Testis (tissue), 3 donors: ENCODE data around the gene TRAF7. TPM values are rescaled to one million over a fixed set of nuclear protein-coding genes. Genes with fewer than 3 reads are reported as not detected.
A peak's percentile ranks its signal among the peaks of the same experiment; 100 is the strongest.

Experiments used
- DNase-seq: peaks from one replicate; pipeline ENCODE4 v3.0.0-alpha.2; 2019
- H3K27ac ChIP-seq, 2 donors: fragments of 200-600 bp; sonication (generic); one replicate each; pipeline ENCODE4 v1.5.1; 2019
- H3K27me3 ChIP-seq: fragments of 200-600 bp; sonication (generic); one replicate; pipeline ENCODE4 v1.5.1; 2019
- H3K36me3 ChIP-seq: fragments of 200-600 bp; sonication (generic); one replicate; pipeline ENCODE4 v1.5.1; 2017; ENCODE audit warnings: low read depth; ENCODE audit errors: missing control alignments
- H3K4me1 ChIP-seq: fragments of 200-600 bp; sonication (generic); one replicate; pipeline ENCODE4 v1.5.1; 2019
- H3K4me3 ChIP-seq, 2 donors: fragments of 200-600 bp; sonication (generic); one replicate each; pipeline ENCODE4 v1.5.1; 2017 to 2019
- H3K9me3 ChIP-seq: fragments of 200-600 bp; sonication (generic); one replicate; pipeline ENCODE4 v1.5.1; 2017
- CTCF ChIP-seq, 3 experiments: fragments of 450-650 bp in 2 of 3; fragments of 200-600 bp in 1 of 3; sonication (generic) in 1 of 3; IDR thresholded peaks; one replicate each; pipeline ENCODE4 v1.5.1; 2016 to 2019; ENCODE audit warnings: antibody characterized with exemption in 3 of 3, mild to moderate bottlenecking in 2 of 3, moderate library complexity in 1 of 3
- POLR2A ChIP-seq: fragments of 450-650 bp; IDR thresholded peaks from one replicate; pipeline ENCODE4 v1.6.1; 2017; ENCODE audit warnings: antibody characterized with exemption, mild to moderate bottlenecking, moderate library complexity
- WGBS, 2 donors: methylation state at CpG; one replicate each; pipeline ENCODE4 v1.1.5; 2018; 5-methylcytosine and 5-hydroxymethylcytosine counted together
- intact Hi-C: fragments of 100-400 bp; cut with DNase I; formaldehyde crosslinking; loops from one replicate; pipeline ENCODE4 v1.15.1; 2023; ENCODE audit warnings: low total_unique reads
- polyA plus RNA-seq: library from polyadenylated mRNA; stranded (reverse); fragments of 350-450 nt; fragmentation: Illumina TruSeq; extraction: RNeasy Lipid Tissue Mini Kit (QIAGEN cat#74804); gene quantifications from one replicate; pipeline ENCODE4 v1.2.3, GENCODE V29; 2014; ENCODE audit warnings: low read depth, low replicate concordance; ENCODE audit not compliant: insufficient read depth
- total RNA-seq, 2 donors: library from RNA; depleted of rRNA; stranded (reverse); fragments of >200 nt; gene quantifications; one replicate each; pipeline ENCODE4 v1.2.3, GENCODE V29; 2016

Gene TRAF7
- total and polyA plus RNA-seq, 3 donors from 2014 or later: 36.0 to 46.1 (median 44.6) TPM

- DNase-seq: no peak
- Histone ChIP-seq H3K9me3 (no peaks in the 10 kb centered on the region), H3K4me3 (no peak overlapping the region), H3K36me3 (no peaks in the 10 kb centered on the region), H3K27ac (no peak overlapping the region), H3K4me1 (peaks cover 6% of the 10 kb centered on the region), H3K27me3 (no peaks in the 10 kb centered on the region)
- intact Hi-C loops: no loop called here
- TF ChIP-seq POLR2A (no peak), CTCF (IDR thresholded peaks at IDR 0.05) (no peak)
- WGBS, 2 donors: 90 to 95% methylated on average over 7 to 12 of the region's 12 CpGs
Measured at GRCh38 chr16:2165861-2166260, 10.3 kb downstream of the TRAF7 start.

- H3K27me3 ChIP-seq: no peaks in the 10 kb centered on the region
- DNase-seq: no peak
- H3K27ac ChIP-seq: no peak overlapping the region
- TF ChIP-seq POLR2A (no peak), CTCF (IDR thresholded peaks at IDR 0.05) (no peak)
- no peaks in the 10 kb centered on the region for H3K9me3 ChIP-seq
- intact Hi-C loops: no loop called here
- H3K36me3 ChIP-seq: no peaks in the 10 kb centered on the region
- H3K4me3 ChIP-seq: no peak overlapping the region
- peaks cover under 1% of the 10 kb centered on the region for H3K4me1 ChIP-seq
- 89 to 94% methylated on average over 12 to 17 of the region's 17 CpGs for WGBS, 2 donors
Measured at GRCh38 chr16:2166263-2167067, 10.9 kb downstream of the TRAF7 start.

GRCh38 chr16:2167068-2167638 lies 11.6 kb downstream of the TRAF7 start:
- Histone ChIP-seq H3K4me3 (no peak overlapping the region), H3K27ac (no peak overlapping the region), H3K4me1 (no peaks in the 10 kb centered on the region), H3K9me3 (no peaks in the 10 kb centered on the region), H3K36me3 (no peaks in the 10 kb centered on the region), H3K27me3 (no peaks in the 10 kb centered on the region)
- intact Hi-C loops: no loop called here
- 86 to 92% methylated on average over 13 to 18 of the region's 18 CpGs for WGBS, 2 donors
- TF ChIP-seq CTCF (IDR thresholded peaks at IDR 0.05) (no peak), POLR2A (no peak)
- DNase-seq: no peak

- H3K9me3 ChIP-seq: no peaks in the 10 kb centered on the region
- peak overlapping the region; percentile 39 to 41 for H3K27ac ChIP-seq
- no peak overlapping the region for H3K4me3 ChIP-seq
- no peaks in the 10 kb centered on the region for H3K36me3 ChIP-seq
- intact Hi-C loops: no loop called here
- H3K27me3 ChIP-seq: no peaks in the 10 kb centered on the region
- H3K4me1 ChIP-seq: no peaks in the 10 kb centered on the region
- WGBS, 2 donors: 91% methylated on average over 14 of the region's 18 CpGs; no CpG with 5 or more reads in 1 of the 2 donors
- TF ChIP-seq CTCF (IDR thresholded peaks at IDR 0.05): no peak
- no peak for TF ChIP-seq POLR2A
- no peak for DNase-seq
Measured at GRCh38 chr16:2170080-2170479, 14.5 kb downstream of the TRAF7 start.
